GM12873 (cell line): ENCODE data around the gene CLCN7.
A peak's percentile ranks its signal among the peaks of the same experiment; 100 is the strongest.

Source experiments
- TF ChIP-seq, protein P1 (sequence below): IDR thresholded peaks from 2 replicates; pipeline ENCODE4 v1.5.1; 2012; ENCODE audit warnings: low read depth, mild to moderate bottlenecking, moderate library complexity, low read length, control low read depth; ENCODE audit not compliant: insufficient read depth; ENCODE audit errors: missing control alignments

CLCN7 gene

DNA sequence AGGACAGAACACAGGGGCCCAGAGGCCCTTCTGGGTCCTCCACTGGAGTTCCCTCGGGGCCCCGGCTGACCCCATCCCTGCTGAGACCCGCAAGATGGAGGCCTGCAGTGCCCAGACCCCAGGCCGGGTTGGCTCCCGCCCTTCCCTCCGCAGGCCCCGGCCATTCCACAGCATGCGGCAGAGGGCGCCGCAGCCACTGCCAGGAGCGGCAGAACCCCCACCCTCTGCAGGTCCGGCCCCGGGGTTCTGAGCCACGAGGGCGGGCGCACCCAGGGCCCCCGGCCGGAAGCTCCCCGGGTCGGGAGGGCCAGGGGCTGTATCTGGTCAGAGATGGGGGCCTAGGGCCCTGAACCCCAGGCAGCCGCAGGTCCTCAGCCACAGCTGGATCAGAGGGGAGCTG lies 46.3 kb downstream of the CLCN7 start:
- TF ChIP-seq, protein P1, sequence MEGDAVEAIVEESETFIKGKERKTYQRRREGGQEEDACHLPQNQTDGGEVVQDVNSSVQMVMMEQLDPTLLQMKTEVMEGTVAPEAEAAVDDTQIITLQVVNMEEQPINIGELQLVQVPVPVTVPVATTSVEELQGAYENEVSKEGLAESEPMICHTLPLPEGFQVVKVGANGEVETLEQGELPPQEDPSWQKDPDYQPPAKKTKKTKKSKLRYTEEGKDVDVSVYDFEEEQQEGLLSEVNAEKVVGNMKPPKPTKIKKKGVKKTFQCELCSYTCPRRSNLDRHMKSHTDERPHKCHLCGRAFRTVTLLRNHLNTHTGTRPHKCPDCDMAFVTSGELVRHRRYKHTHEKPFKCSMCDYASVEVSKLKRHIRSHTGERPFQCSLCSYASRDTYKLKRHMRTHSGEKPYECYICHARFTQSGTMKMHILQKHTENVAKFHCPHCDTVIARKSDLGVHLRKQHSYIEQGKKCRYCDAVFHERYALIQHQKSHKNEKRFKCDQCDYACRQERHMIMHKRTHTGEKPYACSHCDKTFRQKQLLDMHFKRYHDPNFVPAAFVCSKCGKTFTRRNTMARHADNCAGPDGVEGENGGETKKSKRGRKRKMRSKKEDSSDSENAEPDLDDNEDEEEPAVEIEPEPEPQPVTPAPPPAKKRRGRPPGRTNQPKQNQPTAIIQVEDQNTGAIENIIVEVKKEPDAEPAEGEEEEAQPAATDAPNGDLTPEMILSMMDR, result peak; percentile 46

DNA sequence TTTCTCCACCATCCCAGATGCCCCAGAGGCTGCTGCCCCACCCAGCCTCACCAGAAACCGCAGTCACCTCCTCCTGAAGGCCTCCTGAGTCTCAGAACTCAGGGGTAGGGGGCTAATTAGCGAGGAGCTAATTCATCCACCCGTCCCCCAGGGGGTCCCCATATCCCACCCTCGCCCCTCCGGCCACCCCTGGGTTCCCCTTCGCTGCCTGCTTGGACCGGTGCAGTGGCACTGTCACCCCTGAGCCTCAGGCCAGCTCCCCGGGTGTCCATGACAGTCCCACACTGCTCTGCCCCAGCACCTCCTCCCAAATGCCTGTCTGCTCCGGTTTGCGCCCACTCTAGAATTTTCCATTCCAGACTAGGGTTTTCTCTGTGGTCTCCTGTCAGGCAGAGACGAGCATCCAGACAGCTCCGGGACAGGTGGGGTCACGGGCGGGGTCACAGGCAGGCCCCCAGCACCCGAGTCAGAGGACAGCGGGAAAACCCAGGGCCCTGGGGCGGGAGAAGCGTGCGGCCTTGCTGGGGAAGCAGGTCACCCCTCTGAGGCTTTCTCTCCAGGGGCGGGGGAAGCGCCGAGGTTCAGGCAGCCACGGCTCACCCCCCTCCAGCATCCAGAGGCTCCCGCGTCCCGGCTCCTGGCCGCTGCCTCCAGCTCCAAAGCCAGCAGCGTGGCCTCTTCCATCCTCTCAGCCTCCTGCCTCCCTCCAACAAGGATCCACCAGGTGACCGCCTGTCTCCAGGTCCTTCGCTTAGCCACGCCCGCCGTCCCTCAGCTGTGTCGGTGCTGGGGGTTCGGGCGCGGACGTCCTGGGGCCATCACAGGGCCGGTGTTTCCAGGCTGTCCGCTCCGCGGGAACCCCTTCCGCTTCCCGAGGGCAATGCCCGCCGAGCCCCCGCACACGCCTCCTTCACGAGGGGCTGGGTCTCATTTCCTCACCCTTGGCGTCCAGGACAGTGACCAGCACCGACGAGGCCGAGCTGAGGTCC lies 47.1 kb downstream of the CLCN7 start:
- TF ChIP-seq, protein P1, result no peak

DNA sequence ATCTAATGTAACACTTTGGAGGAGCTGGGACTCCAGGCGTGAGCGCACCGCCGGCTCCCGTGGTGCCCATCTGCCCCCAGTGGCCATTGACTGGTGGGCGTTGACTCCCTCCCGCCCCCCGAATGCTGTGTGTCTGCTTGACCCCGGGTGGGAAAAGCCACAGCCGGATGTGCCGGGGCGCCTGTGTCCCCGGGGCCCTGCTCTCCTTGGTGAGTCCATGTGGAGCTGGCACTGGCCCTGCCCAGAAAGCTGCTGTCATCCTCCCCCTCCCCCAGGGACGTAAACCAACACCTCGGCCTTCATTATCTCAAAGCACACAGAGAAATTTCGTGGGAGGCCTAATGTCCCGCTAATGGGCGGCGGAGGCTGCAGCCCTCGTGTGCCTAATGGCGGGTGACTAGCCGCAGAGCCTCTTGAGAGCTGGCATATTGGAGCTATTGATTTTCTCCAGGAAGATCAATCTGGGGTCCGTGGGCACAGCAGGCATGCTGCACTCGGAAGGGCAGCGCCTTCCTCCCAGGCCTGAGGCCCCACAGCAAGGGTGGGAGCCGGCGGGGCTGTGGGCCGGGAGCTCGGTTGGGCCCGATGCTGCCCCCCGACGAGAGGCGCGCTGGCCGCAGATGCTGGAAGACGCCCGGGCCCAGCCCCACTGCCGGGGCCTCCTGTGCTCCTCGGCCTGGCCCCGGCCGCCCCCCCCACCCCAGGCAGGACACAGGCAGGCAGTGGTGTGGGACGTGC lies 47.9 kb downstream of the CLCN7 start:
- TF ChIP-seq, protein P1, result no peak

DNA sequence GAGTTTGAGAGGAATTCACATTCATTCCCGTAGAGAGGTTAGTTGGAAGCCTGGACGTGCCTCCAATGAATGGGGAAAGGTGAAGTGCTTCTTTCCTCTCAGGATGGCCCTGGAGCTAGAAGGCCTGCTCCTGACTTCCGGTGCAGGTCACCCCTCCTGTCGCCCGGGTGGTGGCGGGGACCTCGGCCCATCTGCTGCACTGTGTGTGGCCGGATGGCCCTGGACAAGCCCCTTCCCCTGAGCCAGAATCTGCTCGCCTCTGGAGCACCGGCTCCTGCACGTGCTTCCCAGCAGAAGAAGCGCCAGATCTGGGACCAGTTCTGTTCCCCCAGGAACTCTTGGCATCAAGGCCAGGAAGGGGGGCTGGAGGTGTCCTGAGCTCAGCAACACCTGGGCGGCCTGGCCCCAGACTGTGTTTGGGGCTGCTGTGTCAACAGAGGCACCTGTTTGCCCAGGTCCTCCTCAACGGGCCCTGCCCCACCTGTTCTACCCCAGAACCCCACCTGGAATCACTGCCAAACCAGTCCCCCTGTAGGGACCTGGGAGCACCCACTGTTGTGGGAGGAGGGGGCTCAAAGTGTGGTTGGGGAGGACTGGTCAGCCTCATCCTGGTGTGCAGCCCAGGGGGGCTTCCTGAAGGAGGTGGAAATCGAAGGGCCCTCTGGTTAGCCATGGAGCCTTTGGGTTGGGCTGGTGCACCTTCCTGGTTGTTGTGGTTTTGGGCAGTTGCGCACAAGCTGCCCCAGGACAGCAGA lies 49.0 kb downstream of the CLCN7 start:
- TF ChIP-seq, protein P1, result no peak

DNA sequence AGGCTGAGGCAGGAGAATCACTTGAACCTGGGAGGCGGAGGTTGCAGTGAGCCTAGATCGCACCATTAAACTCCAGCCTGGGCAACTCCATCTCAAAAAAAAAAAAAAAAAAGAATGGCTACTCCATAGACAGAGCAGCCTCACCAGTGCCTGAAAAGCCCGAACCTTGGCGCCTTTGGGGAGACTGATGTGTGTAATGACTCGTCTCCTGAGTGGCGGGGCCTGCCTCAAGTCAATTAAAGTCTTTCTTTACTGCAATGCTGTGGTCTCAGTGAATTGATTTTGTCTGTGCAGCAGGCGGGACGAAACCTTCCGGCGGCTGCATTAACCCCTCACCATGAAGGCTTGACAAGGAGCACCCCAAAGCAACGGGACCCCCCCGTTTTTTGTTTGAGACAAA lies 50.8 kb downstream of the CLCN7 start:
- TF ChIP-seq, protein P1, result no peak

DNA sequence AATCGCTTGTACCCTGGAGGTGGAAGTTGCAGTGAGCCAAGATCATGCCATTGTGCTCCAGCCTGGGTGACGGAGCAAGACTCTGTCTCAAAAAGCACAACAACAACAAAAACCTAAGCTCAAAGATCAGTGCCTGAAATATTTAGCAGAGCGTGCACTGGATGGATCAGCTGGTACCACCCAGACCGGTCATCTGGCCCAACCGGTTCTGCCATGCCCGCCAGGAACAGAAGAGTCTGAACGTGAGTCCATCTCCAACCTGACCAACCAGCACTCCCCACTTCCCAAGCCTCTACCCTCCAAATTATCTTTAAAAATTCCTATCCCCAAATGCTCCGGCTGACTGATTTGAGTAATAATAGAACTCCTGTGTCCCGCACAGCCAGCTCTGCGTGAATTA lies 52.8 kb downstream of the CLCN7 start:
- TF ChIP-seq, protein P1, result no peak
